ENCODE measurements around the gene ZDHHC22. TPM values are rescaled to one million over a fixed set of nuclear protein-coding genes. Genes with fewer than 3 reads are reported as not detected.

ZDHHC22 gene
- total RNA-seq, 6 donors from 2014 or later = 0.06 TPM; not detected in 5

- WGBS, 2 donors = 3 to 9% methylated on average over 5 of the region's 5 CpGs
- ATAC-seq (ENCODE audit: low FRiP score in 2 of 2) = no peak
These were observed 9.7 kb upstream of the ZDHHC22 start for GRCh38 chr14:77151245-77151644.

GRCh38 chr14:77148510-77149231 lies 7.1 kb upstream of the ZDHHC22 start:
- Histone ChIP-seq H3K36me3 (no peaks in the 10 kb centered on the region), H3K4me1 (no peaks in the 10 kb centered on the region), H3K27me3 (no peaks in the 10 kb centered on the region), H3K9me3 (no peaks in the 10 kb centered on the region), H3K27ac (no peak overlapping the region), H3K4me3 (no peak overlapping the region)
- TF ChIP-seq, protein P1, sequence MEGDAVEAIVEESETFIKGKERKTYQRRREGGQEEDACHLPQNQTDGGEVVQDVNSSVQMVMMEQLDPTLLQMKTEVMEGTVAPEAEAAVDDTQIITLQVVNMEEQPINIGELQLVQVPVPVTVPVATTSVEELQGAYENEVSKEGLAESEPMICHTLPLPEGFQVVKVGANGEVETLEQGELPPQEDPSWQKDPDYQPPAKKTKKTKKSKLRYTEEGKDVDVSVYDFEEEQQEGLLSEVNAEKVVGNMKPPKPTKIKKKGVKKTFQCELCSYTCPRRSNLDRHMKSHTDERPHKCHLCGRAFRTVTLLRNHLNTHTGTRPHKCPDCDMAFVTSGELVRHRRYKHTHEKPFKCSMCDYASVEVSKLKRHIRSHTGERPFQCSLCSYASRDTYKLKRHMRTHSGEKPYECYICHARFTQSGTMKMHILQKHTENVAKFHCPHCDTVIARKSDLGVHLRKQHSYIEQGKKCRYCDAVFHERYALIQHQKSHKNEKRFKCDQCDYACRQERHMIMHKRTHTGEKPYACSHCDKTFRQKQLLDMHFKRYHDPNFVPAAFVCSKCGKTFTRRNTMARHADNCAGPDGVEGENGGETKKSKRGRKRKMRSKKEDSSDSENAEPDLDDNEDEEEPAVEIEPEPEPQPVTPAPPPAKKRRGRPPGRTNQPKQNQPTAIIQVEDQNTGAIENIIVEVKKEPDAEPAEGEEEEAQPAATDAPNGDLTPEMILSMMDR (IDR thresholded peaks at IDR 0.05) = no peak
- no peak for TF ChIP-seq POLR2A (IDR thresholded peaks at IDR 0.05)
- TF ChIP-seq EP300 (IDR thresholded peaks at IDR 0.05) = no peak
- TF ChIP-seq POLR2AphosphoS5 (IDR thresholded peaks at IDR 0.05) = no peak
- ATAC-seq (ENCODE audit: low FRiP score in 2 of 2) (no peak), DNase-seq (no peak)
- WGBS, 2 donors = 67 to 71% methylated on average over 8 of the region's 8 CpGs

More at GRCh38 chr14:77151245-77151644, 9.7 kb upstream of the ZDHHC22 start:
- DNase-seq = no peak
- no peak overlapping the region for H3K4me3 ChIP-seq
- no peaks in the 10 kb centered on the region for H3K9me3 ChIP-seq
- no peak overlapping the region for H3K27ac ChIP-seq
- H3K36me3 ChIP-seq = no peaks in the 10 kb centered on the region
- no peaks in the 10 kb centered on the region for H3K27me3 ChIP-seq
- no peaks in the 10 kb centered on the region for H3K4me1 ChIP-seq
- no peak for TF ChIP-seq POLR2AphosphoS5 (IDR thresholded peaks at IDR 0.05)
- TF ChIP-seq, protein P1 (IDR thresholded peaks at IDR 0.05) = peak in 1 of 6 experiments; percentile 14

DNA sequence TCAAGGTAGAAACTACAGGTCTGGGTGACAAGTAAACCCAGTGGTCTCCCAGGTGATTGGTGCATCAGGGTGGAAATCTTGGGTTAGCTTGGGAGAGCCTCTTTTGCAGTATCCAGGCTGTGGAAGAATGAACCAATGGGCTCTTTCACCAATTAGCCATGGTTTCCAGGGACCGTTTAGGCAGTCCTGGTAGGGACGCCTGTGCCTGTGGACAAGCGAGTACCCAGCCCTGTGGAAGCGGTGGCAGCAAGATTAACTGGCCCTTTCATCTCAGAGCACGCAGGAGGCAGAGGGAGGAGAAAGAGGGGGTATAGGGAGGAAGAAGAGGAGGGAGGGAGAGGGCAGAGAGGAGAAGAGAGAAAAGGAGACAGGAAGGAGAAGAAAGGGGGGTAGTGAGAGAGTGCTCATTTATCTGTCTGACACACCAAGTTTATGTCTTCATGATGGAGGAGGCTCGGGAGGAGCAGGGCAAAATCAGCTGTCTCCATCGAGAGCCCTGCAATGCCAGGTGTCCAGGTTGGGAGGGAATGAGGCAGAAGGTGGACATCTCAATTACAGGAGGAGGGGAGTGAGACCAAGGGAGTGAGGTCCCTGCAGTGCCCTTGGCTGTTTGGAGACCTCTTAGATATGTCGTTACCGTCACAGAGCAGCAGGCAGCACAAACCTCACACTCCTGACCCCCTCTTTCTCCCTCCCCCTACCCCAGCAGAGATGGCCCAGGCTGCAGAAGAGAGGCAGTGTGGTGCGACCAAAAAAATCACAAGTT lies 4.6 kb upstream of the ZDHHC22 start:
- 6 to 10% methylated on average over 8 to 9 of the region's 10 CpGs for WGBS, 2 donors
- H3K4me1 ChIP-seq = peaks cover 6 to 10% (median 7%) of the 10 kb centered on the region in 4 donors
- no peak overlapping the region for H3K4me3 ChIP-seq
- no peak overlapping the region for H3K27ac ChIP-seq
- no peak for TF ChIP-seq POLR2A (IDR thresholded peaks at IDR 0.05)
- TF ChIP-seq, protein P1 (IDR thresholded peaks at IDR 0.05) = no peak
- DNase-seq = peak in 1 of 2 donors; percentile 6
- no peaks in the 10 kb centered on the region for H3K36me3 ChIP-seq
- no peaks in the 10 kb centered on the region for H3K9me3 ChIP-seq
- no peak for ATAC-seq (ENCODE audit: low FRiP score in 2 of 2)
- peaks cover 0 to 14% (median 6%) of the 10 kb centered on the region in 4 donors for H3K27me3 ChIP-seq

DNA sequence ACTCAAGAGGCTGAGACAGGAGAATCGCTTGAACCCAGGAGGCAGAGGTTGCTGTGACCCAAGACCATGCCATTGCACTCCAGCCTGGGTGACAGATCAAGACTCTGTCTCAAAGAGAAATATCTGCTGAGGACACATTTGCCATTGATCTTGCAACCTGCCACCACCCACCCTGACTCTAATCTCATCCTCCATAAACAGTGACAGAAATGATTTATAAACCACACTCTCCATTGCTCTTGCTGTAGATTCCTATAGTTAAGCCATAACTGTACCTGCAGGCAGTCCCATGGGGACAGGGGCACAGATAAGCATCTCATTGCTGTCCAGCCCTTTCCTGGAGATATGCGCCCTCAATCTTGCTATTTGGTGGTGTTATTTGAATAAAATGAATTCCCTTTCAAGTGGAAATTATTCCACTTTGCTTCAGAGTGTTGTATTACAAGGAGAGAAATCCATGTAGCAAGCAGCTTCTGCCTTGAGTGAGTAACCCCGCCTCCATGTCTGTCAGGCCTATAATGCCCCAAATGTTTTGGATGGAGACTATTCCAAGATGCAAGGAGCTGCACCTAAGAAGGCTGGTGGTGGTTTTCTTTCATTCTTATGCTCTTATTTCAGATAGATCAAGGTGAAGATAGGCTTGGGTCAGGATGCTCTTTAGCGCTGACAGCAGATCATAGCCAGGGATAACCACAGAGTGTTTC lies 3.0 kb upstream of the ZDHHC22 start:
- H3K4me1 ChIP-seq = peaks cover 22 to 26% (median 22%) of the 10 kb centered on the region in 4 donors
- ATAC-seq (ENCODE audit: low FRiP score in 2 of 2) (no peak), DNase-seq (no peak)
- no peak overlapping the region for H3K4me3 ChIP-seq
- H3K27ac ChIP-seq = no peak overlapping the region
- H3K27me3 ChIP-seq = peaks cover 0 to 28% (median 16%) of the 10 kb centered on the region in 4 donors
- WGBS, 2 donors = 63 to 65% methylated on average over 4 of the region's 4 CpGs
- H3K9me3 ChIP-seq = no peaks in the 10 kb centered on the region
- no peaks in the 10 kb centered on the region for H3K36me3 ChIP-seq
- TF ChIP-seq POLR2AphosphoS5 (IDR thresholded peaks at IDR 0.05) (no peak), EP300 (IDR thresholded peaks at IDR 0.05) (no peak), POLR2A (IDR thresholded peaks at IDR 0.05) (no peak)

DNA sequence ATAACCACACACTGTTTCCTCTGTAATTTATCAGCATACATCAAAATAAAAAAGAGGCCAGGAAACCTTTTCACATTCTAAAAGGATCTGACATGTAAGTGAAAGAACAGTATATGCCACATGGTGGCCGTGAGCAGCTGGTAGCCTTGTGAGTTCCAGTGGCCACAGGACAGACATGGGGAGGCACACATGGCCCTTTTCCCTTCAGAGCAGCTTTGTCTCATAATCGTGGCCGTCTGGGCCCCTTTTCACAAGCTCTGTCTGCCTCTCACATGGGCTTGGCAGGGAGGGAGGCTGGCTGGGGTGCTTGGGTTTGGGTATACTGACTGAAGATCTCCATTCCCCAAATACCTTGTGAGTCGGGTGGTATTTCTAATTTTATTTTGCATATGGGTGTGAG lies 1.5 kb upstream of the ZDHHC22 start:
- 4 to 9% methylated on average over 3 to 4 of the region's 4 CpGs for WGBS, 2 donors
- no peaks in the 10 kb centered on the region for H3K36me3 ChIP-seq
- ATAC-seq (ENCODE audit: low FRiP score in 2 of 2) (no peak), DNase-seq (no peak)
- peaks cover 24 to 31% (median 25%) of the 10 kb centered on the region in 4 donors for H3K4me1 ChIP-seq
- TF ChIP-seq EP300 (IDR thresholded peaks at IDR 0.05) = no peak
- TF ChIP-seq, protein P1 (IDR thresholded peaks at IDR 0.05) = no peak
- no peak overlapping the region for H3K4me3 ChIP-seq
- peaks cover 0 to 39% (median 19%) of the 10 kb centered on the region in 4 donors for H3K27me3 ChIP-seq
- no peak overlapping the region for H3K27ac ChIP-seq
- H3K9me3 ChIP-seq = no peaks in the 10 kb centered on the region
